ENCODE results near the gene SAMD5. TPM values are rescaled to one million over a fixed set of nuclear protein-coding genes. Genes with fewer than 3 reads are reported as not detected.
"Not testable (repeated sequence)": the region's sequence is repeated elsewhere in the genome, so short reads cannot be mapped to it uniquely, and the experiment has no call there.

SAMD5 gene
- total and polyA plus RNA-seq, 9 of the 15 experiments (the other 6 are each of a cell fraction or from before 2014, with no cell fraction given), result 0.15 to 0.91 (median 0.55) TPM

DNA sequence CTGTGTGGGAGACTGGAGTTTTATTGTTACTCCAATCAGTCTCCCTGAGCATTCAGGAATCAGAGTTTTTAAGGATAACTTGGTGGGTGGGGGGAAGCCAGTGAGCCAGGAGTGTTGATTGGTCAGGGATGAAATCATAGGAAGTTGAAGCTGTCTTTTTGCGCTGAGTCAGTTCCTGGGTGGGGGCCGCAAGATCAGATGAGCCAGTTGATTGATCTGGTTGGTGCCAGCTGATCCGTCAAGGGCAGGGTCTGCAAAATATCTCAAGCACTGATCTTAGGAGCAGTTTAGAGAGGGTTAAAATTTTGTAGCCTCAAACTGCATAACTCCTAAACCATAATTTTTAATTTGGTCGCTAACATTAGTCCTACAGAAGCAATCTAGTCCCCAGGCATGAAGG lies 33.9 kb downstream of the SAMD5 start (continued):
- TF ChIP-seq ATF7 (IDR thresholded peaks at IDR 0.05) (peak; percentile 92), MEIS2 (IDR thresholded peaks at IDR 0.05; ENCODE audit: partially characterized antibody) (peak; percentile 72), TRIM24 (IDR thresholded peaks at IDR 0.05) (peak in 1 of 2 experiments; percentile 15; a peak in 1 of 4 replicates), ATF3 (IDR thresholded peaks at IDR 0.05) (peak; percentile 39; the same call in 1 of the 2 replicates), ETV1 (tag; conservative IDR thresholded peaks at IDR 0.05; ENCODE audit: low read depth) (peak; percentile 38; the same call in 1 of the 2 replicates), JUND (IDR thresholded peaks at IDR 0.05; ENCODE audit: borderline replicate concordance, low read depth, low read length) (peak; percentile 52; the same call in 1 of the 2 replicates), JUND (tag; IDR thresholded peaks at IDR 0.05; ENCODE audit: borderline replicate concordance, low read depth, low read length) (0 out of 3 replicates have a peak, but pooled peaks have one; percentile 35), MAFF (IDR thresholded peaks at IDR 0.05; ENCODE audit: low read length) (peak; percentile 65; the same call in 1 of the 2 replicates), ZNF318 (IDR thresholded peaks at IDR 0.05; ENCODE audit: borderline replicate concordance in 1 of 2, low read depth in 1 of 2) (peak in 1 of 2 experiments; percentile 63; a peak in 2 of 4 replicates), NFE2 (IDR thresholded peaks at IDR 0.05; ENCODE audit: low read depth) (peak; percentile 88), HMBOX1 (IDR thresholded peaks at IDR 0.05) (peak; percentile 41; the same call in 1 of the 2 replicates), SMAD4 (CRISPR knock-in tag; conservative IDR thresholded peaks at IDR 0.05) (0 out of 2 replicates have a peak, but pooled peaks have one; percentile 47), SMARCA4 (IDR thresholded peaks at IDR 0.05) (peak; percentile 61), DPF2 (IDR thresholded peaks at IDR 0.05) (peak; percentile 87), DACH1 (IDR thresholded peaks at IDR 0.05; ENCODE audit: partially characterized antibody) (peak; percentile 79)
- not testable (repeated sequence) for TF ChIP-seq ATF3 (CRISPR knock-in tag; conservative IDR thresholded peaks at IDR 0.05)
- TF ChIP-seq, protein P1, sequence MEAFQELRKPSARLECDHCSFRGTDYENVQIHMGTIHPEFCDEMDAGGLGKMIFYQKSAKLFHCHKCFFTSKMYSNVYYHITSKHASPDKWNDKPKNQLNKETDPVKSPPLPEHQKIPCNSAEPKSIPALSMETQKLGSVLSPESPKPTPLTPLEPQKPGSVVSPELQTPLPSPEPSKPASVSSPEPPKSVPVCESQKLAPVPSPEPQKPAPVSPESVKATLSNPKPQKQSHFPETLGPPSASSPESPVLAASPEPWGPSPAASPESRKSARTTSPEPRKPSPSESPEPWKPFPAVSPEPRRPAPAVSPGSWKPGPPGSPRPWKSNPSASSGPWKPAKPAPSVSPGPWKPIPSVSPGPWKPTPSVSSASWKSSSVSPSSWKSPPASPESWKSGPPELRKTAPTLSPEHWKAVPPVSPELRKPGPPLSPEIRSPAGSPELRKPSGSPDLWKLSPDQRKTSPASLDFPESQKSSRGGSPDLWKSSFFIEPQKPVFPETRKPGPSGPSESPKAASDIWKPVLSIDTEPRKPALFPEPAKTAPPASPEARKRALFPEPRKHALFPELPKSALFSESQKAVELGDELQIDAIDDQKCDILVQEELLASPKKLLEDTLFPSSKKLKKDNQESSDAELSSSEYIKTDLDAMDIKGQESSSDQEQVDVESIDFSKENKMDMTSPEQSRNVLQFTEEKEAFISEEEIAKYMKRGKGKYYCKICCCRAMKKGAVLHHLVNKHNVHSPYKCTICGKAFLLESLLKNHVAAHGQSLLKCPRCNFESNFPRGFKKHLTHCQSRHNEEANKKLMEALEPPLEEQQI (IDR thresholded peaks at IDR 0.05), result 0 out of 2 replicates have a peak, but pooled peaks have one; percentile 40

All from K562 (cell line).